ENCODE data around the gene USP49.

Gene USP49

DNA sequence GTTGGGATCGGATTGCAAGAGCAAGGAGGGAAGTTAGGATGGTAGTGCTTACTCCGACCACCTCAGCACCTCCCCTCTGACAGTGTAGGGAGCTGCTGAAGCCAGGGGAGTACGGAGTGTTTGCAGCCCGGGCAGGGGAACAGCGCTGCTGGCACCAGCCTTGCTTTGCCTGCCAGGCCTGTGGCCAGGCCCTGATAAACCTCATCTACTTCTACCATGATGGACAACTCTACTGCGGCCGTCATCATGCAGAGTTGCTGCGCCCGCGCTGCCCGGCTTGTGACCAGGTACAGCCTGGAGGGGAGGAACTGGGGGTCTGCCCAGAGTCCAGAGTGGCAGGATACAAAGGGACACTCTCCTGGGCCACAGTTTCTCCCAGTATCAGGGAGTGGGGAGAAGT is 109.9 kb downstream of the USP49 start:
- H2BK12ac ChIP-seq (ENCODE audit: low read length): no peak overlapping the region
- no peak overlapping the region for H2BK15ac ChIP-seq (ENCODE audit: low read length)

DNA sequence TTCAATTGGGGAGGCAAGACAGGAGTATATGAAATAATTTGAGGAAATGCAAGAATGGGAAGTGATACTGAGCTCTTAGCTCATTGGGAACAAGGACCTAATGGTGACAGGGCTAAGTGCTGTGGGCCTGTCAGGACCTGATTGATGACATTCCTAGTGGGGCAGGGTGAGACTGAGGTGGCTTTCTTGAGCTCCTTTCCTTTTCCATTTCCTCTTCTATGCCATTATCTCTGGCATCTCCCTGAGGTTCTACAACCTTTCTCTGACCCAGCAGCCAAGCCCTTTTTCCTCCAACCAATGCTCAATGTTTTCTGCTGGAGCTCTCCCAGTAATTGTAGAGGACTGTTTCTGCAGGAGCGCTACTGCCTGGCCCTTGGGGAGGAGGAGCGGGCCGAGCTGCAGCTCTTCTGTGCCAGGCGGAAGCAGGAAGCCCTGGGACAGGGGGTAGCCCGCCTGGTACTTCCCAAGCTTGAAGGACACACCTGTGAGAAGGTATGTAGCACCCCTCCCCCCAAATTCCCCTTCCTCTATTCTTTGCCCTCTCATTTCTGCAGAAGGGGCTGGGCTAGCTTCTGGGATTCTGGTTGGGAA is 110.5 kb downstream of the USP49 start:
- no peak overlapping the region for H3K14ac ChIP-seq (ENCODE audit: low read length)
- H3K4me3 ChIP-seq (ENCODE audit: low read length in 2 of 2): no peak overlapping the region
- WGBS, 2 donors (ENCODE audit: extremely low coverage in 2 of 2, insufficient read length in 2 of 2, insufficient replicate concordance in 1 of 2): no CpG with 5 or more reads among the region's 5 CpGs
- H3K23ac ChIP-seq (ENCODE audit: low read depth, low read length, poor library complexity): no peak overlapping the region
- H3K4me1 ChIP-seq (ENCODE audit: control insufficient read depth in 2 of 2, insufficient read depth in 1 of 2, low read depth in 1 of 2, low read length in 2 of 2): peaks cover 6 to 12% of the 10 kb centered on the region in 2 donors
- H4K91ac ChIP-seq (ENCODE audit: low read depth, low read length, poor library complexity): no peak overlapping the region
- H2BK15ac ChIP-seq (ENCODE audit: low read length): no peak overlapping the region
- H2AK5ac ChIP-seq (ENCODE audit: low read depth, low read length): no peak overlapping the region
- H2BK5ac ChIP-seq (ENCODE audit: low read length): no peak overlapping the region
- H3K4me2 ChIP-seq (ENCODE audit: insufficient read depth, low read length, poor library complexity, severe bottlenecking): no peak overlapping the region
- no peaks in the 10 kb centered on the region for H3K9me3 ChIP-seq (replicated peaks in 1 of 2; ENCODE audit: control insufficient read depth in 2 of 2, insufficient read depth in 1 of 2, low read depth in 1 of 2, low read length in 2 of 2)
- no peak overlapping the region for H4K8ac ChIP-seq (ENCODE audit: low read depth, low read length)
- no peak overlapping the region for H3K4ac ChIP-seq (ENCODE audit: low read length)
- H2BK120ac ChIP-seq (ENCODE audit: low read depth, low read length): no peak overlapping the region
- no peak overlapping the region for H3K9ac ChIP-seq (ENCODE audit: low read depth, low read length, poor library complexity)
- no peak for DNase-seq (ENCODE audit: low spot score)
- H3K18ac ChIP-seq (ENCODE audit: low read length): no peak overlapping the region
- no peaks in the 10 kb centered on the region for H3K27me3 ChIP-seq (ENCODE audit: control insufficient read depth in 3 of 3, insufficient read depth in 3 of 3, low read depth in 1 of 3, low read length in 3 of 3)
- no peak overlapping the region for H2AFZ ChIP-seq (ENCODE audit: low read length)
- H3K79me1 ChIP-seq (ENCODE audit: low read depth, low read length): no peaks in the 10 kb centered on the region
- peaks cover 9% of the 10 kb centered on the region in 2 donors for H3K36me3 ChIP-seq (replicated peaks in 1 of 2; ENCODE audit: control insufficient read depth in 2 of 2, insufficient read depth in 2 of 2, low read length in 2 of 2)
- no peak overlapping the region for H3K27ac ChIP-seq (replicated peaks; ENCODE audit: low read length)
- no peak overlapping the region for H2BK12ac ChIP-seq (ENCODE audit: low read length)

More for the DNA sequence above, 109.9 kb downstream of the USP49 start:
- no peak for DNase-seq (ENCODE audit: low spot score)
- no peak overlapping the region for H3K9ac ChIP-seq (ENCODE audit: low read depth, low read length, poor library complexity)
- no peaks in the 10 kb centered on the region for H3K79me1 ChIP-seq (ENCODE audit: low read depth, low read length)
- H2BK5ac ChIP-seq (ENCODE audit: low read length): no peak overlapping the region
- no peak overlapping the region for H3K4ac ChIP-seq (ENCODE audit: low read length)
- peaks cover 6 to 12% of the 10 kb centered on the region in 2 donors for H3K4me1 ChIP-seq (ENCODE audit: control insufficient read depth in 2 of 2, insufficient read depth in 1 of 2, low read depth in 1 of 2, low read length in 2 of 2)
- no peak overlapping the region for H3K18ac ChIP-seq (ENCODE audit: low read length)
- no peak overlapping the region for H3K4me3 ChIP-seq (ENCODE audit: low read length in 2 of 2)
- H3K36me3 ChIP-seq (replicated peaks in 1 of 2; ENCODE audit: control insufficient read depth in 2 of 2, insufficient read depth in 2 of 2, low read length in 2 of 2): peaks cover 12 to 15% of the 10 kb centered on the region in 2 donors
- no peak overlapping the region for H4K91ac ChIP-seq (ENCODE audit: low read depth, low read length, poor library complexity)
- no peaks in the 10 kb centered on the region for H3K27me3 ChIP-seq (ENCODE audit: control insufficient read depth in 3 of 3, insufficient read depth in 3 of 3, low read depth in 1 of 3, low read length in 3 of 3)
- no peak overlapping the region for H4K8ac ChIP-seq (ENCODE audit: low read depth, low read length)
- no peak overlapping the region for H2BK120ac ChIP-seq (ENCODE audit: low read depth, low read length)
- no peak overlapping the region for H3K27ac ChIP-seq (replicated peaks; ENCODE audit: low read length)
- no CpG with 5 or more reads among the region's 11 CpGs for WGBS, 2 donors (ENCODE audit: extremely low coverage in 2 of 2, insufficient read length in 2 of 2, insufficient replicate concordance in 1 of 2)
- H3K23ac ChIP-seq (ENCODE audit: low read depth, low read length, poor library complexity): no peak overlapping the region
- H3K9me3 ChIP-seq (replicated peaks in 1 of 2; ENCODE audit: control insufficient read depth in 2 of 2, insufficient read depth in 1 of 2, low read depth in 1 of 2, low read length in 2 of 2): no peaks in the 10 kb centered on the region
- no peak overlapping the region for H3K14ac ChIP-seq (ENCODE audit: low read length)
- peak overlapping the region; percentile 27 for H2AK5ac ChIP-seq (ENCODE audit: low read depth, low read length)
- H3K4me2 ChIP-seq (ENCODE audit: insufficient read depth, low read length, poor library complexity, severe bottlenecking): no peak overlapping the region
- H2AFZ ChIP-seq (ENCODE audit: low read length): no peak overlapping the region

DNA sequence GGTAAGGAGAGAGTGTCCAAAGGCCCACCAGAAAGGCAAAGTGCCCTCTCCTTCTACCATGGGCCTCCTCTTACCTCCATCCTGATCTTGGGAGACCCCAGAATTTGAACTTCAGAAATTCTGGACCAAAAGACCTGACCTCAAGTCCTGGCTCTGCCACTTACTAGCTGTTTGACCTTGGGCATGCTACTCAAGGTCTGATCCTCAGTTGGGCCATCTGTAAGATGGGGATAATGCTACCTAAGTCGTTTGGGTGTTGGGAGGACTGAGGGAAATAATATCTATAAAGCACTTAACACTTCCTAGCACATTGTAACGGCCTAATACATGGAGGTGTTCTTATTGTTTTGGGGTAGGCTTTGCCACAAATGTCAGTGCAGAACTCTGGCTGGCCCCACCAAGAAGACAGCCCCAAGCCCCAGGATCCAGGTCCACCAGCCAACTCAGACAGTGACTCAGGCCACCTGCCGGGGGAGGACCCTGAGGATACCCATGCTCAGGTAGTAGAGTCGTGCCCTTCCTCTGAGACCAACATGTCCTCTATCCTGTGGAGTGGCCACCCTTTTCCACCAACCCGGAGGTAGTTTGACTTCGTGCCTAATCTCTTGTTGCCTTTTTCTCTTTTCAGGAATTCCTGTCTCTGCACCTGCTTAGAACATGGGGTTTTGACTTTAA is 111.9 kb downstream of the USP49 start:
- H2BK12ac ChIP-seq (ENCODE audit: low read length): no peak overlapping the region
- no peak overlapping the region for H3K14ac ChIP-seq (ENCODE audit: low read length)
- no peaks in the 10 kb centered on the region for H3K27me3 ChIP-seq (ENCODE audit: control insufficient read depth in 3 of 3, insufficient read depth in 3 of 3, low read depth in 1 of 3, low read length in 3 of 3)
- H3K79me1 ChIP-seq (ENCODE audit: low read depth, low read length): no peaks in the 10 kb centered on the region
- no peak overlapping the region for H3K27ac ChIP-seq (replicated peaks; ENCODE audit: low read length)
- no peak overlapping the region for H3K4me3 ChIP-seq (ENCODE audit: low read length in 2 of 2)
- peaks cover 0 to 2% of the 10 kb centered on the region in 2 donors for H3K36me3 ChIP-seq (replicated peaks in 1 of 2; ENCODE audit: control insufficient read depth in 2 of 2, insufficient read depth in 2 of 2, low read length in 2 of 2)
- H3K9ac ChIP-seq (ENCODE audit: low read depth, low read length, poor library complexity): no peak overlapping the region
- no peak overlapping the region for H2AK5ac ChIP-seq (ENCODE audit: low read depth, low read length)
- no peak for DNase-seq (ENCODE audit: low spot score)
- H2BK120ac ChIP-seq (ENCODE audit: low read depth, low read length): no peak overlapping the region
- no peak overlapping the region for H3K18ac ChIP-seq (ENCODE audit: low read length)
- peaks cover 8 to 17% of the 10 kb centered on the region in 2 donors for H3K4me1 ChIP-seq (ENCODE audit: control insufficient read depth in 2 of 2, insufficient read depth in 1 of 2, low read depth in 1 of 2, low read length in 2 of 2)
- no peak overlapping the region for H3K4ac ChIP-seq (ENCODE audit: low read length)
- H3K4me2 ChIP-seq (ENCODE audit: insufficient read depth, low read length, poor library complexity, severe bottlenecking): no peak overlapping the region
- no CpG with 5 or more reads among the region's 6 CpGs for WGBS, 2 donors (ENCODE audit: extremely low coverage in 2 of 2, insufficient read length in 2 of 2, insufficient replicate concordance in 1 of 2)
- no peak overlapping the region for H2BK15ac ChIP-seq (ENCODE audit: low read length)
- no peaks in the 10 kb centered on the region for H3K9me3 ChIP-seq (replicated peaks in 1 of 2; ENCODE audit: control insufficient read depth in 2 of 2, insufficient read depth in 1 of 2, low read depth in 1 of 2, low read length in 2 of 2)
- no peak overlapping the region for H4K8ac ChIP-seq (ENCODE audit: low read depth, low read length)
- no peak overlapping the region for H2BK5ac ChIP-seq (ENCODE audit: low read length)
- no peak overlapping the region for H4K91ac ChIP-seq (ENCODE audit: low read depth, low read length, poor library complexity)
- H3K23ac ChIP-seq (ENCODE audit: low read depth, low read length, poor library complexity): no peak overlapping the region
- no peak overlapping the region for H2AFZ ChIP-seq (ENCODE audit: low read length)

DNA sequence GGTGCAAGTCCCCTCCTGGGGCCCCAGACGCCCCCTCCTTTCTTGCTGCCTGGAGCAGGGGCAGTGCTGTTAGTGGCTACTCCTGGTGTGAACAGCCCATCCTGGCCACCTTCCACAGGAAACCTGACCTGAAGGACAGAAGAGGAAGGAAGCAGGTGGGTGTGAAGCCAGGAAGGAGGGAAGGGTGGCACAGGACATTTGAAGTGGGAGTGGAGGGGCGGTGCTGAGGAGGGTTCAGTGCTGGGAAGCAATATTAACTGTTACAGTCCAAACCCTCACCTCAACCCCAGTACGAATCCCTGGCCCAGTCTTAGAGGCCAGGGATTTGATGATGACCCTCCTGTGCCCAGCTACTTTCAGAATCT is 113.8 kb downstream of the USP49 start:
- H3K4me1 ChIP-seq (ENCODE audit: control insufficient read depth in 2 of 2, insufficient read depth in 1 of 2, low read depth in 1 of 2, low read length in 2 of 2): peaks cover 8 to 17% of the 10 kb centered on the region in 2 donors
- H3K14ac ChIP-seq (ENCODE audit: low read length): peak overlapping the region; percentile 3
- H3K18ac ChIP-seq (ENCODE audit: low read length): peak overlapping the region; percentile 90
- no peak overlapping the region for H3K4ac ChIP-seq (ENCODE audit: low read length)
- no CpG with 5 or more reads among the region's 3 CpGs for WGBS, 2 donors (ENCODE audit: extremely low coverage in 2 of 2, insufficient read length in 2 of 2, insufficient replicate concordance in 1 of 2)
- peak overlapping the region in 1 of 2 donors; percentile 58 for H3K4me3 ChIP-seq (ENCODE audit: low read length in 2 of 2)
- no peak overlapping the region for H2BK15ac ChIP-seq (ENCODE audit: low read length)
- H3K9me3 ChIP-seq (replicated peaks in 1 of 2; ENCODE audit: control insufficient read depth in 2 of 2, insufficient read depth in 1 of 2, low read depth in 1 of 2, low read length in 2 of 2): no peaks in the 10 kb centered on the region
- H3K23ac ChIP-seq (ENCODE audit: low read depth, low read length, poor library complexity): no peak overlapping the region
- no peak overlapping the region for H2BK12ac ChIP-seq (ENCODE audit: low read length)
- no peak overlapping the region for H2BK5ac ChIP-seq (ENCODE audit: low read length)
- H2AFZ ChIP-seq (ENCODE audit: low read length): peak overlapping the region; percentile 96
- H3K27me3 ChIP-seq (ENCODE audit: control insufficient read depth in 3 of 3, insufficient read depth in 3 of 3, low read depth in 1 of 3, low read length in 3 of 3): no peaks in the 10 kb centered on the region
- H3K4me2 ChIP-seq (ENCODE audit: insufficient read depth, low read length, poor library complexity, severe bottlenecking): peak overlapping the region; percentile 94
- H3K79me1 ChIP-seq (ENCODE audit: low read depth, low read length): no peaks in the 10 kb centered on the region
- no peak for DNase-seq (ENCODE audit: low spot score)
- H2BK120ac ChIP-seq (ENCODE audit: low read depth, low read length): no peak overlapping the region
- peaks cover 8 to 9% of the 10 kb centered on the region in 2 donors for H3K36me3 ChIP-seq (replicated peaks in 1 of 2; ENCODE audit: control insufficient read depth in 2 of 2, insufficient read depth in 2 of 2, low read length in 2 of 2)
- no peak overlapping the region for H4K91ac ChIP-seq (ENCODE audit: low read depth, low read length, poor library complexity)
- H2AK5ac ChIP-seq (ENCODE audit: low read depth, low read length): no peak overlapping the region
- H3K9ac ChIP-seq (ENCODE audit: low read depth, low read length, poor library complexity): peak overlapping the region; percentile 71
- H3K27ac ChIP-seq (replicated peaks; ENCODE audit: low read length): no peak overlapping the region
- H4K8ac ChIP-seq (ENCODE audit: low read depth, low read length): no peak overlapping the region

All from neuronal stem cell (in vitro differentiated cells).